WTC11 (cell line): ENCODE data around the gene ZNF74. TPM values are rescaled to one million over a fixed set of nuclear protein-coding genes. Genes with fewer than 3 reads are reported as not detected.
A peak's percentile ranks its signal among the peaks of the same experiment; 100 is the strongest.

ENCODE experiments used
- ATAC-seq: fragments of 200-7000 bp; cut with Tn5 transposase; 2 replicates; pipeline ENCODE4 v1.10.0; 2021; ENCODE audit warnings: mild to moderate bottlenecking, moderate library complexity
- CTCF ChIA-PET: fragments of 300-600 bp; sonication (Branson Sonifier 250); formaldehyde crosslinking; loops from one replicate; lab custom pipeline; 2021; ENCODE audit warnings: antibody characterized with exemption; lab: Charles Lee
- POLR2A ChIA-PET: fragments of 350-600 bp; sonication (Branson Sonifier 250); formaldehyde crosslinking; loops from one replicate; lab custom pipeline; 2021; ENCODE audit warnings: antibody characterized with exemption; lab: Charles Lee
- DNase-seq: peaks from one replicate; pipeline ENCODE4 v3.0.0; 2021; ENCODE audit warnings: low spot score
- H3K27ac Mint-ChIP-seq: 2 replicates; pipeline ENCODE4 v1.8.0; 2021; ENCODE audit warnings: mixed read lengths
- H3K27me3 Mint-ChIP-seq: 2 replicates; pipeline ENCODE4 v1.8.0; 2021; ENCODE audit warnings: low read depth, mild to moderate bottlenecking, moderate library complexity, mixed read lengths
- H3K36me3 Mint-ChIP-seq: 2 replicates; pipeline ENCODE4 v1.8.0; 2021; ENCODE audit warnings: mixed read lengths
- H3K4me1 Mint-ChIP-seq: 2 replicates; pipeline ENCODE4 v1.8.0; 2022; ENCODE audit warnings: mixed read lengths
- H3K4me3 Mint-ChIP-seq: 2 replicates; pipeline ENCODE4 v1.8.0; 2021; ENCODE audit warnings: mild to moderate bottlenecking, moderate library complexity, mixed read lengths
- H3K9me3 Mint-ChIP-seq: 2 replicates; pipeline ENCODE4 v1.8.0; 2021; ENCODE audit warnings: mixed read lengths
- CDX4 ChIP-seq: fragments of 250-450 bp; sonication (Bioruptor Pico); IDR thresholded peaks from 2 replicates; pipeline ENCODE4 v1.9.0; 2021; ENCODE audit warnings: moderate library complexity, mild to moderate bottlenecking, inconsistent platforms, borderline replicate concordance
- ESRRA ChIP-seq: sonication (generic); formaldehyde crosslinking; IDR thresholded peaks from 2 replicates; pipeline ENCODE4 v1.8.1; 2022; ENCODE audit warnings: mild to moderate bottlenecking, missing genetic modification reagents, borderline replicate concordance
- ETV6 ChIP-seq: sonication (generic); formaldehyde crosslinking; IDR thresholded peaks from 2 replicates; pipeline ENCODE4 v1.8.1; 2022; ENCODE audit warnings: mild to moderate bottlenecking, missing genetic modification reagents
- FOXJ3 ChIP-seq: sonication (generic); formaldehyde crosslinking; IDR thresholded peaks from 2 replicates; pipeline ENCODE4 v1.9.0; 2021; ENCODE audit warnings: missing genetic modification reagents, mild to moderate bottlenecking, borderline replicate concordance
- HMGXB4 ChIP-seq: sonication (generic); formaldehyde crosslinking; IDR thresholded peaks from 2 replicates; pipeline ENCODE4 v1.8.1; 2023; ENCODE audit warnings: mild to moderate bottlenecking, moderate library complexity, missing genetic modification reagents
- NFYB ChIP-seq: sonication (generic); formaldehyde crosslinking; conservative IDR thresholded peaks from 2 replicates; pipeline ENCODE4 v1.8.0; 2022; ENCODE audit warnings: low read depth, missing genetic modification reagents
- PRDM15 ChIP-seq: sonication (generic); formaldehyde crosslinking; IDR thresholded peaks from 2 replicates; pipeline ENCODE4 v1.8.0; 2022; ENCODE audit warnings: missing genetic modification reagents
- RELA ChIP-seq: sonication (generic); formaldehyde crosslinking; IDR thresholded peaks from 2 replicates; pipeline ENCODE4 v1.8.1; 2022; ENCODE audit warnings: missing genetic modification reagents, mild to moderate bottlenecking, borderline replicate concordance
- SOX15 ChIP-seq: fragments of 250-450 bp; sonication (Bioruptor Pico); IDR thresholded peaks from 2 replicates; pipeline ENCODE4 v1.9.0; 2021; ENCODE audit warnings: mild to moderate bottlenecking
- TP53 ChIP-seq: sonication (generic); formaldehyde crosslinking; IDR thresholded peaks from 2 replicates; pipeline ENCODE4 v1.8.1; 2023; ENCODE audit warnings: mild to moderate bottlenecking, missing genetic modification reagents
- ZBTB21 ChIP-seq: sonication (generic); formaldehyde crosslinking; IDR thresholded peaks from 2 replicates; pipeline ENCODE4 v1.8.1; 2023; ENCODE audit warnings: mild to moderate bottlenecking, missing genetic modification reagents, borderline replicate concordance
- ZNF232 ChIP-seq: sonication (generic); formaldehyde crosslinking; IDR thresholded peaks from 2 replicates; pipeline ENCODE4 v1.8.0; 2022; ENCODE audit warnings: mild to moderate bottlenecking, missing genetic modification reagents
- ZNF416 ChIP-seq: fragments of 250-450 bp; sonication (Bioruptor Pico); IDR thresholded peaks from 2 replicates; pipeline ENCODE4 v1.9.0; 2021; ENCODE audit warnings: mild to moderate bottlenecking, inconsistent platforms
- ZNF671 ChIP-seq: fragments of 250-450 bp; sonication (Bioruptor Pico); IDR thresholded peaks from 2 replicates; pipeline ENCODE4 v1.8.0; 2021; ENCODE audit warnings: mild to moderate bottlenecking
- total RNA-seq: library from RNA; stranded (reverse); gene quantifications from 3 replicates; pipeline ENCODE4 v1.2.3, GENCODE V29; 2021
- TF ChIP-seq, protein P1 (sequence below): sonication (generic); formaldehyde crosslinking; IDR thresholded peaks from 2 replicates; pipeline ENCODE4 v1.8.0; 2023; ENCODE audit warnings: mild to moderate bottlenecking, missing genetic modification reagents
- TF ChIP-seq, protein P2 (sequence below): sonication (generic); formaldehyde crosslinking; IDR thresholded peaks from 2 replicates; pipeline ENCODE4 v1.8.1; 2023; ENCODE audit warnings: mild to moderate bottlenecking, missing genetic modification reagents, moderate library complexity
- TF ChIP-seq, protein P3 (sequence below): sonication (generic); formaldehyde crosslinking; IDR thresholded peaks from 2 replicates; pipeline ENCODE4 v1.8.0; 2022; ENCODE audit warnings: mild to moderate bottlenecking, missing genetic modification reagents
- TF ChIP-seq, protein P4 (sequence below): sonication (generic); formaldehyde crosslinking; IDR thresholded peaks from 2 replicates; pipeline ENCODE4 v1.8.0; 2022; ENCODE audit warnings: mild to moderate bottlenecking, missing genetic modification reagents

The ZNF74 gene
- total RNA-seq, 1 experiment from 2014 or later: 62.8 TPM

GRCh38 chr22:20430101-20430719, 36.3 kb downstream of the ZNF74 start:
- Mint-ChIP-seq H3K4me1 (peaks cover 14% of the 10 kb centered on the region), H3K27me3 (peaks cover 53% of the 10 kb centered on the region), H3K36me3 (peaks cover 9% of the 10 kb centered on the region), H3K4me3 (peak overlapping the region; percentile 58), H3K9me3 (no peaks in the 10 kb centered on the region), H3K27ac (no peak overlapping the region)
- ChIA-PET CTCF (interaction anchor here (0.9 to 1.6 kb wide), 5 partner anchors 9 to 134 kb away, joined by 3 to 15 read pairs (median 6); no protein-coding TSS in a partner anchor), POLR2A (no interaction called here)
- TF ChIP-seq NFYB (CRISPR knock-in tag): 0 out of 2 replicates have a peak, but pooled peaks have one; percentile 12
- TF ChIP-seq, protein P1, sequence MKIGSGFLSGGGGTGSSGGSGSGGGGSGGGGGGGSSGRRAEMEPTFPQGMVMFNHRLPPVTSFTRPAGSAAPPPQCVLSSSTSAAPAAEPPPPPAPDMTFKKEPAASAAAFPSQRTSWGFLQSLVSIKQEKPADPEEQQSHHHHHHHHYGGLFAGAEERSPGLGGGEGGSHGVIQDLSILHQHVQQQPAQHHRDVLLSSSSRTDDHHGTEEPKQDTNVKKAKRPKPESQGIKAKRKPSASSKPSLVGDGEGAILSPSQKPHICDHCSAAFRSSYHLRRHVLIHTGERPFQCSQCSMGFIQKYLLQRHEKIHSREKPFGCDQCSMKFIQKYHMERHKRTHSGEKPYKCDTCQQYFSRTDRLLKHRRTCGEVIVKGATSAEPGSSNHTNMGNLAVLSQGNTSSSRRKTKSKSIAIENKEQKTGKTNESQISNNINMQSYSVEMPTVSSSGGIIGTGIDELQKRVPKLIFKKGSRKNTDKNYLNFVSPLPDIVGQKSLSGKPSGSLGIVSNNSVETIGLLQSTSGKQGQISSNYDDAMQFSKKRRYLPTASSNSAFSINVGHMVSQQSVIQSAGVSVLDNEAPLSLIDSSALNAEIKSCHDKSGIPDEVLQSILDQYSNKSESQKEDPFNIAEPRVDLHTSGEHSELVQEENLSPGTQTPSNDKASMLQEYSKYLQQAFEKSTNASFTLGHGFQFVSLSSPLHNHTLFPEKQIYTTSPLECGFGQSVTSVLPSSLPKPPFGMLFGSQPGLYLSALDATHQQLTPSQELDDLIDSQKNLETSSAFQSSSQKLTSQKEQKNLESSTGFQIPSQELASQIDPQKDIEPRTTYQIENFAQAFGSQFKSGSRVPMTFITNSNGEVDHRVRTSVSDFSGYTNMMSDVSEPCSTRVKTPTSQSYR (CRISPR knock-in tag): 0 out of 2 replicates have a peak, but pooled peaks have one; percentile 47
- TF ChIP-seq ZNF671 (CRISPR knock-in tag): no peak
- TF ChIP-seq TP53 (CRISPR knock-in tag): no peak
- TF ChIP-seq PRDM15: peak; percentile 47; the same call in 1 of the 2 replicates
- TF ChIP-seq ETV6 (CRISPR knock-in tag): no peak
- TF ChIP-seq CDX4 (CRISPR knock-in tag): no peak
- TF ChIP-seq, protein P2, sequence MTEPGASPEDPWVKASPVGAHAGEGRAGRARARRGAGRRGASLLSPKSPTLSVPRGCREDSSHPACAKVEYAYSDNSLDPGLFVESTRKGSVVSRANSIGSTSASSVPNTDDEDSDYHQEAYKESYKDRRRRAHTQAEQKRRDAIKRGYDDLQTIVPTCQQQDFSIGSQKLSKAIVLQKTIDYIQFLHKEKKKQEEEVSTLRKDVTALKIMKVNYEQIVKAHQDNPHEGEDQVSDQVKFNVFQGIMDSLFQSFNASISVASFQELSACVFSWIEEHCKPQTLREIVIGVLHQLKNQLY (CRISPR knock-in tag): no peak
- TF ChIP-seq SOX15 (CRISPR knock-in tag): no peak
- DNase-seq (no peak), ATAC-seq (no peak)

GRCh38 chr22:20430720-20431510, 37.0 kb downstream of the ZNF74 start:
- Mint-ChIP-seq H3K9me3 (no peaks in the 10 kb centered on the region), H3K4me1 (peaks cover 19% of the 10 kb centered on the region), H3K36me3 (peaks cover 9% of the 10 kb centered on the region), H3K4me3 (peak overlapping the region; percentile 66), H3K27me3 (peaks cover 60% of the 10 kb centered on the region), H3K27ac (no peak overlapping the region)
- ATAC-seq: peak; percentile 55
- peak; percentile 68 for DNase-seq
- ChIA-PET CTCF (interaction anchor here (0.9 to 1.5 kb wide), 3 partner anchors 13 to 174 kb away, joined by 3 to 11 read pairs (median 3); no protein-coding TSS in a partner anchor), POLR2A (no interaction called here)
- TF ChIP-seq, protein P3, sequence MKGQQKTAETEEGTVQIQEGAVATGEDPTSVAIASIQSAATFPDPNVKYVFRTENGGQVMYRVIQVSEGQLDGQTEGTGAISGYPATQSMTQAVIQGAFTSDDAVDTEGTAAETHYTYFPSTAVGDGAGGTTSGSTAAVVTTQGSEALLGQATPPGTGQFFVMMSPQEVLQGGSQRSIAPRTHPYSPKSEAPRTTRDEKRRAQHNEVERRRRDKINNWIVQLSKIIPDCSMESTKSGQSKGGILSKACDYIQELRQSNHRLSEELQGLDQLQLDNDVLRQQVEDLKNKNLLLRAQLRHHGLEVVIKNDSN (CRISPR knock-in tag): peak; percentile 65; the same call in 1 of the 2 replicates
- TF ChIP-seq, protein P2 (CRISPR knock-in tag): no peak
- 0 out of 2 replicates have a peak, but pooled peaks have one; percentile 53 for TF ChIP-seq HMGXB4
- TF ChIP-seq ESRRA (CRISPR knock-in tag): 0 out of 2 replicates have a peak, but pooled peaks have one; percentile 57
- TF ChIP-seq ZNF232 (CRISPR knock-in tag): peak; percentile 30; the same call in 1 of the 2 replicates
- TF ChIP-seq SOX15 (CRISPR knock-in tag): no peak
- no peak for TF ChIP-seq ZBTB21 (CRISPR knock-in tag)
- TF ChIP-seq, protein P4, sequence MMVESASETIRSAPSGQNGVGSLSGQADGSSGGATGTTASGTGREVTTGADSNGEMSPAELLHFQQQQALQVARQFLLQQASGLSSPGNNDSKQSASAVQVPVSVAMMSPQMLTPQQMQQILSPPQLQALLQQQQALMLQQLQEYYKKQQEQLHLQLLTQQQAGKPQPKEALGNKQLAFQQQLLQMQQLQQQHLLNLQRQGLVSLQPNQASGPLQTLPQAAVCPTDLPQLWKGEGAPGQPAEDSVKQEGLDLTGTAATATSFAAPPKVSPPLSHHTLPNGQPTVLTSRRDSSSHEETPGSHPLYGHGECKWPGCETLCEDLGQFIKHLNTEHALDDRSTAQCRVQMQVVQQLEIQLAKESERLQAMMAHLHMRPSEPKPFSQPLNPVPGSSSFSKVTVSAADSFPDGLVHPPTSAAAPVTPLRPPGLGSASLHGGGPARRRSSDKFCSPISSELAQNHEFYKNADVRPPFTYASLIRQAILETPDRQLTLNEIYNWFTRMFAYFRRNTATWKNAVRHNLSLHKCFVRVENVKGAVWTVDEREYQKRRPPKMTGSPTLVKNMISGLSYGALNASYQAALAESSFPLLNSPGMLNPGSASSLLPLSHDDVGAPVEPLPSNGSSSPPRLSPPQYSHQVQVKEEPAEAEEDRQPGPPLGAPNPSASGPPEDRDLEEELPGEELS (CRISPR knock-in tag): peak; percentile 39
- peak; percentile 75; the same call in 1 of the 2 replicates for TF ChIP-seq RELA (CRISPR knock-in tag)
- TF ChIP-seq ZNF416: peak; percentile 6; the same call in 1 of the 2 replicates
- no peak for TF ChIP-seq FOXJ3
